Cardiac muscle cell (in vitro differentiated cells and primary cell): ENCODE measurements around the gene SDC3. TPM values are rescaled to one million over a fixed set of nuclear protein-coding genes. Genes with fewer than 3 reads are reported as not detected.

ENCODE experiments used
- DNase-seq, 2 donors: peaks; one replicate each; pipeline versions ENCODE4 v3.0.0 to v3.0.0-alpha.2; 2010 to 2017; ENCODE audit warnings: low read depth in 1 of 2, low spot score in 1 of 2
- H3K27ac ChIP-seq: fragments of 200-600 bp; sonication (generic); 2 replicates; pipeline ENCODE4 v1.5.1; 2016
- H3K27me3 ChIP-seq: fragments of 200-600 bp; sonication (generic); 2 replicates; pipeline ENCODE4 v1.6.0; 2016; ENCODE audit warnings: control low read depth
- H3K36me3 ChIP-seq: fragments of 200-600 bp; sonication (generic); 2 replicates; pipeline ENCODE4 v1.5.1; 2016; ENCODE audit warnings: control low read depth
- H3K4me1 ChIP-seq: fragments of 200-600 bp; sonication (generic); 2 replicates; pipeline ENCODE4 v1.8.1; 2017; ENCODE audit warnings: low read depth, mild to moderate bottlenecking, mixed run types
- H3K4me3 ChIP-seq: fragments of 200-600 bp; sonication (generic); 2 replicates; pipeline ENCODE4 v1.5.1; 2016; ENCODE audit warnings: mild to moderate bottlenecking
- H3K9me3 ChIP-seq: fragments of 200-600 bp; sonication (generic); 2 replicates; pipeline ENCODE4 v1.5.1; 2017; ENCODE audit warnings: low read depth, mild to moderate bottlenecking, control low read depth
- CTCF ChIP-seq: IDR thresholded peaks from 2 replicates; pipeline ENCODE4 v1.5.1; 2012; ENCODE audit warnings: low read depth, mild to moderate bottlenecking, low read length
- polyA plus RNA-seq: library from polyadenylated mRNA; unstranded; fragments of >200 nt; fragmentation: Nextera tagmentation; extraction: Ambion mirVana; gene quantifications from 2 replicates; pipeline ENCODE4 v1.2.1, GENCODE V29; 2016
- total RNA-seq: library from RNA; depleted of rRNA; stranded (reverse); fragments of >200 nt; gene quantifications from 2 replicates; pipeline ENCODE4 v1.2.3, GENCODE V29; 2016

The SDC3 gene
- total and polyA plus RNA-seq, 2 experiments from 2014 or later, result 85.2 to 89.2 TPM

- H3K9me3 ChIP-seq, result no peaks in the 10 kb centered on the region
- no peaks in the 10 kb centered on the region for H3K27me3 ChIP-seq
- TF ChIP-seq CTCF, result no peak
- H3K36me3 ChIP-seq, result no peaks in the 10 kb centered on the region
- H3K27ac ChIP-seq, result peak overlapping the region; percentile 39
- no peak for DNase-seq
- H3K4me3 ChIP-seq, result no peak overlapping the region
- H3K4me1 ChIP-seq, result peaks cover 39% of the 10 kb centered on the region
These were observed 22.7 kb downstream of the SDC3 start for GRCh38 chr1:30885570-30886522.

GRCh38 chr1:30884723-30885122 lies 23.8 kb downstream of the SDC3 start:
- no peak overlapping the region for H3K27ac ChIP-seq

GRCh38 chr1:30883389-30884172 lies 25.0 kb downstream of the SDC3 start:
- no peaks in the 10 kb centered on the region for H3K36me3 ChIP-seq
- no peak for DNase-seq
- H3K27ac ChIP-seq, result no peak overlapping the region
- TF ChIP-seq CTCF, result no peak
- H3K4me3 ChIP-seq, result no peak overlapping the region
- peaks cover 22% of the 10 kb centered on the region for H3K4me1 ChIP-seq
- H3K9me3 ChIP-seq, result no peaks in the 10 kb centered on the region
- no peaks in the 10 kb centered on the region for H3K27me3 ChIP-seq

More at GRCh38 chr1:30884723-30885122, 23.8 kb downstream of the SDC3 start:
- no peak overlapping the region for H3K4me3 ChIP-seq
- peaks cover 32% of the 10 kb centered on the region for H3K4me1 ChIP-seq
- H3K9me3 ChIP-seq, result no peaks in the 10 kb centered on the region
- H3K36me3 ChIP-seq, result no peaks in the 10 kb centered on the region
- no peaks in the 10 kb centered on the region for H3K27me3 ChIP-seq
- no peak for TF ChIP-seq CTCF
- DNase-seq, result no peak

GRCh38 chr1:30882678-30883388 lies 25.7 kb downstream of the SDC3 start:
- H3K27ac ChIP-seq, result no peak overlapping the region
- H3K27me3 ChIP-seq, result no peaks in the 10 kb centered on the region
- no peak for DNase-seq
- no peak overlapping the region for H3K4me3 ChIP-seq
- peaks cover 15% of the 10 kb centered on the region for H3K4me1 ChIP-seq
- no peaks in the 10 kb centered on the region for H3K36me3 ChIP-seq
- no peaks in the 10 kb centered on the region for H3K9me3 ChIP-seq
- no peak for TF ChIP-seq CTCF

- H3K4me1 ChIP-seq, result peaks cover 10% of the 10 kb centered on the region
- no peak for DNase-seq
- TF ChIP-seq CTCF, result no peak
- H3K9me3 ChIP-seq, result no peaks in the 10 kb centered on the region
- no peak overlapping the region for H3K27ac ChIP-seq
- H3K4me3 ChIP-seq, result no peak overlapping the region
- no peaks in the 10 kb centered on the region for H3K36me3 ChIP-seq
- H3K27me3 ChIP-seq, result no peaks in the 10 kb centered on the region
These were observed 27.0 kb downstream of the SDC3 start for GRCh38 chr1:30881319-30882181.
